SK-N-SH (cell line): ENCODE data around the gene GRK5. TPM values are rescaled to one million over a fixed set of nuclear protein-coding genes. Genes with fewer than 3 reads are reported as not detected.

Experiments used
- CTCF ChIA-PET: fragments of 300-600, 350-600 bp; formaldehyde crosslinking; extraction: SDS; loops from one replicate; lab custom pipeline; 2021; lab: Yijun Ruan, JAX
- POLR2A ChIA-PET: fragments of 350-600 bp; sonication (Branson Sonifier 250); formaldehyde crosslinking; extraction: SDS; loops from one replicate; lab custom pipeline; 2020; ENCODE audit warnings: antibody characterized with exemption, inconsistent platforms; lab: Yijun Ruan, JAX
- DNase-seq: peaks from one replicate; pipeline ENCODE4 v3.0.0; 2012
- H2AFZ ChIP-seq: fragments of 200-600 bp; sonication (generic); 2 replicates; pipeline ENCODE4 v1.8.1; 2016; ENCODE audit warnings: antibody characterized with exemption, mild to moderate bottlenecking, low read depth
- H3F3A ChIP-seq: fragments of 200-600 bp; sonication (generic); replicated peaks from 2 replicates; pipeline ENCODE3; 2016; ENCODE audit warnings: antibody characterized with exemption, mild to moderate bottlenecking; ENCODE audit not compliant: insufficient read depth
- H3K27ac ChIP-seq, 2 experiments: fragments of 200-500 bp in 1 of 2; fragments of 200-600 bp in 1 of 2; sonication (Bioruptor generic) in 1 of 2; sonication (generic), shearing (Covaris generic) in 1 of 2; 2 replicates each; pipeline versions ENCODE4 v1.5.1 to v1.6.1; 2014 to 2016; ENCODE audit warnings: low read depth in 2 of 2, inconsistent platforms in 1 of 2, low read length in 1 of 2, mild to moderate bottlenecking in 1 of 2, mixed read lengths in 1 of 2
- H3K27me3 ChIP-seq: fragments of 200-600 bp; sonication (generic), shearing (Covaris generic); 2 replicates; pipeline ENCODE4 v1.6.1; 2016; ENCODE audit warnings: mixed run types; ENCODE audit not compliant: insufficient read depth
- H3K36me3 ChIP-seq, 2 experiments: fragments of 200-500 bp in 1 of 2; fragments of 200-600 bp in 1 of 2; sonication (Bioruptor generic) in 1 of 2; sonication (generic) in 1 of 2; replicated peaks in 1 of 2; 2 replicates each; pipeline versions ENCODE3 to v1.5.1; 2014 to 2016; ENCODE audit warnings: low read length in 1 of 2, mild to moderate bottlenecking in 1 of 2; ENCODE audit not compliant: insufficient read depth in 2 of 2, control insufficient read depth in 1 of 2
- H3K4me1 ChIP-seq, 2 experiments: fragments of 200-500 bp in 1 of 2; fragments of 200-600 bp in 1 of 2; sonication (Bioruptor generic) in 1 of 2; sonication (generic), shearing (Covaris generic) in 1 of 2; 2 replicates each; pipeline versions ENCODE4 v1.5.1 to v1.6.1; 2014 to 2016; ENCODE audit warnings: low read depth in 1 of 2, low read length in 1 of 2, mixed run types in 1 of 2; ENCODE audit not compliant: insufficient read depth in 2 of 2, control insufficient read depth in 1 of 2
- H3K4me2 ChIP-seq: fragments of 200-600 bp; sonication (generic), shearing (Covaris generic); 2 replicates; pipeline ENCODE4 v1.6.1; 2017; ENCODE audit warnings: mixed run types
- H3K4me3 ChIP-seq, 2 experiments: fragments of 200-500 bp in 1 of 2; fragments of 200-600 bp in 1 of 2; sonication (Bioruptor generic) in 1 of 2; sonication (generic), shearing (Covaris generic) in 1 of 2; 2 replicates each; pipeline versions ENCODE4 v1.5.1 to v1.8.1; 2014 to 2016; ENCODE audit warnings: low read depth in 2 of 2, inconsistent platforms in 1 of 2, low read length in 1 of 2, mild to moderate bottlenecking in 1 of 2, mixed read lengths in 1 of 2, moderate library complexity in 1 of 2
- H3K79me2 ChIP-seq: fragments of 200-600 bp; sonication (generic); 2 replicates; pipeline ENCODE4 v1.8.1; 2017; ENCODE audit warnings: mild to moderate bottlenecking; ENCODE audit not compliant: insufficient read depth
- H3K9ac ChIP-seq: fragments of 200-600 bp; sonication (generic); 2 replicates; pipeline ENCODE4 v1.6.1; 2017; ENCODE audit warnings: mixed run types
- H3K9me2 ChIP-seq: fragments of 200-600 bp; sonication (generic); 2 replicates; pipeline ENCODE4 v1.6.1; 2017; ENCODE audit warnings: mixed run types
- H3K9me3 ChIP-seq: fragments of 200-600 bp; sonication (generic); 2 replicates; pipeline ENCODE4 v1.6.1; 2017; ENCODE audit warnings: mixed run types, mild to moderate bottlenecking, moderate library complexity
- H4K20me1 ChIP-seq: fragments of 200-600 bp; sonication (generic); 2 replicates; pipeline ENCODE4 v1.6.1; 2017; ENCODE audit warnings: mild to moderate bottlenecking, mixed run types; ENCODE audit not compliant: insufficient read depth
- CTCF ChIP-seq: fragments of 200-600 bp; sonication (generic); IDR thresholded peaks from 2 replicates; pipeline ENCODE4 v1.6.1; 2017; ENCODE audit warnings: antibody characterized with exemption, mild to moderate bottlenecking, moderate library complexity
- ELF1 ChIP-seq: IDR thresholded peaks from 2 replicates; pipeline ENCODE4 v1.4.0; 2012
- EP300 ChIP-seq, 2 experiments: IDR thresholded peaks; 2 replicates each; pipeline versions ENCODE4 v1.4.0 to v1.6.1; 2012; ENCODE audit warnings: borderline replicate concordance in 1 of 2, low read depth in 1 of 2, low read length in 1 of 2
- GABPA ChIP-seq: IDR thresholded peaks from 2 replicates; pipeline ENCODE4 v1.4.0; 2012; ENCODE audit warnings: low read depth, mild to moderate bottlenecking
- IRF3 ChIP-seq: fragments of 150-350 bp; IDR thresholded peaks from 2 replicates; pipeline ENCODE4 v1.6.1; 2016; ENCODE audit warnings: mild to moderate bottlenecking, low read depth, low read length
- JUND ChIP-seq: IDR thresholded peaks from 2 replicates; pipeline ENCODE4 v1.4.0; 2012
- NFIC ChIP-seq: IDR thresholded peaks from 2 replicates; pipeline ENCODE4 v1.4.0; 2012; ENCODE audit warnings: borderline replicate concordance
- POLR2AphosphoS5 ChIP-seq: IDR thresholded peaks from 2 replicates; pipeline ENCODE4 v1.6.1; 2012; ENCODE audit warnings: low read depth, low read length
- RFX5 ChIP-seq: IDR thresholded peaks from 2 replicates; pipeline ENCODE4 v1.6.1; 2012; ENCODE audit warnings: mild to moderate bottlenecking, improper control_type of control experiment, low read length
- TAF1 ChIP-seq: IDR thresholded peaks from 2 replicates; pipeline ENCODE4 v1.6.1; 2012; ENCODE audit warnings: low read depth, mild to moderate bottlenecking, low read length, moderate library complexity, borderline replicate concordance
- USF1 ChIP-seq: IDR thresholded peaks from 2 replicates; pipeline ENCODE4 v1.4.0; 2012; ENCODE audit warnings: low read depth, borderline replicate concordance
- YY1 ChIP-seq: IDR thresholded peaks from 2 replicates; pipeline ENCODE4 v1.4.0; 2012; ENCODE audit warnings: low read depth, mild to moderate bottlenecking
- WGBS: methylation state at CpG from one replicate; pipeline ENCODE4 v1.1.6; 2017; ENCODE audit warnings: low lambda C conversion rate; 5-methylcytosine and 5-hydroxymethylcytosine counted together
- polyA plus RNA-seq, 3 experiments: library from polyadenylated mRNA; depleted of rRNA; stranded (reverse); fragments of >200 nt; gene quantifications; 2 replicates each; pipeline ENCODE4 v1.2.3, GENCODE V29; 2012

Gene GRK5
- polyA plus RNA-seq, 1 of the 3 experiments (the other 2 are of a cell fraction) = 12.1 TPM

- no peak overlapping the region; a peak in 1 of 4 replicates for H3K27ac ChIP-seq
- H3K4me2 ChIP-seq = no peak overlapping the region
- H3F3A ChIP-seq = no peaks in the 10 kb centered on the region
- no peaks in the 10 kb centered on the region for H4K20me1 ChIP-seq
- peaks cover 0 to 25% of the 10 kb centered on the region in 2 experiments; a peak in 1 of 4 replicates for H3K4me1 ChIP-seq
- POLR2A ChIA-PET = no interaction called here
- 88% methylated on average over 1 of the region's 2 CpGs for WGBS
- no peak overlapping the region for H2AFZ ChIP-seq
- CTCF ChIA-PET = interaction anchor here (1.2 to 1.3 kb wide), 2 partner anchors 87 to 152 kb away, joined by 4 to 5 read pairs; no protein-coding TSS in a partner anchor
- no peaks in the 10 kb centered on the region for H3K27me3 ChIP-seq
- TF ChIP-seq NFIC (no peak), EP300 (IDR thresholded peaks at IDR 0.05; ENCODE audit: borderline replicate concordance in 1 of 2, low read depth in 1 of 2, low read length in 1 of 2) (no peak), YY1 (no peak), JUND (no peak), IRF3 (no peak), CTCF (no peak)
- TF ChIP-seq, all 33 proteins: peak for 0
- H3K79me2 ChIP-seq = no peaks in the 10 kb centered on the region
- no peak for DNase-seq
- no peaks in the 10 kb centered on the region for H3K9me2 ChIP-seq
- H3K36me3 ChIP-seq = no peaks in the 10 kb centered on the region
- H3K4me3 ChIP-seq = no peak overlapping the region
- no peaks in the 10 kb centered on the region for H3K9me3 ChIP-seq
- H3K9ac ChIP-seq = no peak overlapping the region
Observed at GRCh38 chr10:119358567-119358966, 151.2 kb downstream of the GRK5 start.

- Histone ChIP-seq H3K4me2 (no peak overlapping the region), H3K4me3 (no peak overlapping the region), H3K79me2 (no peaks in the 10 kb centered on the region), H3K9me3 (no peaks in the 10 kb centered on the region), H3K9me2 (no peaks in the 10 kb centered on the region), H3K27me3 (no peaks in the 10 kb centered on the region), H3F3A (no peaks in the 10 kb centered on the region), H3K27ac (no peak overlapping the region), H2AFZ (no peak overlapping the region), H3K36me3 (no peaks in the 10 kb centered on the region), H3K4me1 (peaks cover 0 to 28% of the 10 kb centered on the region in 2 experiments; a peak in 1 of 4 replicates), H4K20me1 (no peaks in the 10 kb centered on the region), H3K9ac (no peak overlapping the region)
- TF ChIP-seq CTCF (no peak), IRF3 (no peak), ELF1 (no peak), USF1 (no peak), POLR2AphosphoS5 (no peak), NFIC (no peak), TAF1 (no peak), RFX5 (no peak), GABPA (no peak)
- WGBS = 93% methylated on average over 2 of the region's 4 CpGs
- ChIA-PET CTCF (interaction anchor here (1.2 to 1.3 kb wide), 2 partner anchors 86 to 153 kb away, joined by 4 to 5 read pairs; no protein-coding TSS in a partner anchor), POLR2A (no interaction called here)
- DNase-seq = no peak
Observed at GRCh38 chr10:119359025-119359424, 151.7 kb downstream of the GRK5 start.
